HEK293 (cell line): ENCODE measurements around the gene CEP85L.

Experiments used
- CTCF ChIA-PET: fragments of 350-600 bp; formaldehyde crosslinking; extraction: SDS; loops from one replicate; lab custom pipeline; 2021; ENCODE audit warnings: antibody characterized with exemption; lab: Yijun Ruan, JAX
- POLR2A ChIA-PET: fragments of 300-600 bp; formaldehyde crosslinking; extraction: SDS; loops from one replicate; lab custom pipeline; 2020; ENCODE audit warnings: antibody characterized with exemption, inconsistent platforms; lab: Yijun Ruan, JAX
- H3K27ac ChIP-seq: fragments of 200-500 bp; sonication (Bioruptor generic); 2 replicates; pipeline ENCODE4 v1.5.1; 2014; ENCODE audit warnings: low read depth, low read length, control low read depth, inconsistent platforms; ENCODE audit errors: extremely low read depth
- H3K36me3 ChIP-seq, 2 experiments: fragments of 200-500 bp in 1 of 2; sonication (Bioruptor generic) in 1 of 2; 1 replicate in 1 of 2; 2 replicates in 1 of 2; pipeline ENCODE4 v1.5.1; 2014 to 2017; ENCODE audit warnings: inconsistent platforms in 2 of 2, low read length in 2 of 2; ENCODE audit not compliant: control insufficient read depth in 2 of 2, insufficient read depth in 1 of 2
- H3K4me1 ChIP-seq: fragments of 200-500 bp; sonication (Bioruptor generic); 2 replicates; pipeline ENCODE4 v1.5.1; 2014; ENCODE audit warnings: mild to moderate bottlenecking, low read length, inconsistent platforms; ENCODE audit not compliant: control insufficient read depth, insufficient read depth
- H3K4me3 ChIP-seq: 2 replicates; pipeline ENCODE4 v1.5.1; 2011; ENCODE audit warnings: low read depth, mild to moderate bottlenecking, control low read depth, low read length, moderate library complexity
- H3K9me3 ChIP-seq: fragments of 200-500 bp; sonication (Bioruptor generic); 2 replicates; pipeline ENCODE4 v1.5.1; 2014; ENCODE audit warnings: low read depth, low read length, inconsistent platforms; ENCODE audit not compliant: control insufficient read depth, insufficient read depth
- KLF7 ChIP-seq: fragments of 450-650 bp; formaldehyde crosslinking; IDR thresholded peaks from 2 replicates; pipeline ENCODE4 v1.5.1; 2016; ENCODE audit warnings: missing biosample characterization, missing genetic modification characterization, borderline replicate concordance
- PRDM10 ChIP-seq: fragments of 450-650 bp; formaldehyde crosslinking; IDR thresholded peaks from 2 replicates; pipeline ENCODE4 v1.5.1; 2016; ENCODE audit warnings: missing biosample characterization, missing genetic modification characterization
- PRDM2 ChIP-seq: fragments of 450-650 bp; formaldehyde crosslinking; IDR thresholded peaks from 2 replicates; pipeline ENCODE4 v1.5.1; 2016; ENCODE audit warnings: missing biosample characterization, missing genetic modification characterization, borderline replicate concordance
- ZFP3 ChIP-seq: fragments of 450-650 bp; formaldehyde crosslinking; IDR thresholded peaks from 2 replicates; pipeline ENCODE4 v1.5.1; 2016; ENCODE audit warnings: low read depth, missing biosample characterization, missing genetic modification characterization
- ZNF121 ChIP-seq: fragments of 450-650 bp; formaldehyde crosslinking; IDR thresholded peaks from 2 replicates; pipeline ENCODE4 v1.5.1; 2016; ENCODE audit warnings: missing biosample characterization, missing genetic modification characterization
- ZNF2 ChIP-seq: fragments of 450-650 bp; formaldehyde crosslinking; IDR thresholded peaks from 2 replicates; pipeline ENCODE4 v1.5.1; 2016; ENCODE audit warnings: missing biosample characterization, missing genetic modification characterization
- ZNF223 ChIP-seq: fragments of 450-650 bp; formaldehyde crosslinking; IDR thresholded peaks from 2 replicates; pipeline ENCODE4 v1.5.1; 2016; ENCODE audit warnings: missing biosample characterization, missing genetic modification characterization
- ZNF350 ChIP-seq: fragments of 450-650 bp; formaldehyde crosslinking; IDR thresholded peaks from 2 replicates; pipeline ENCODE4 v1.5.0; 2017; ENCODE audit warnings: missing biosample characterization, mild to moderate bottlenecking, missing genetic modification characterization
- ZNF362 ChIP-seq: fragments of 450-650 bp; formaldehyde crosslinking; IDR thresholded peaks from 2 replicates; pipeline ENCODE4 v1.5.1; 2016; ENCODE audit warnings: missing biosample characterization, missing genetic modification characterization
- ZNF416 ChIP-seq: fragments of 450-650 bp; formaldehyde crosslinking; IDR thresholded peaks from 2 replicates; pipeline ENCODE4 v1.5.1; 2016; ENCODE audit warnings: missing biosample characterization, missing genetic modification characterization
- ZNF426 ChIP-seq: fragments of 450-650 bp; formaldehyde crosslinking; IDR thresholded peaks from 2 replicates; pipeline ENCODE4 v1.5.1; 2017; ENCODE audit warnings: missing biosample characterization, missing genetic modification characterization, mild to moderate bottlenecking, inconsistent platforms, moderate library complexity
- ZNF558 ChIP-seq: fragments of 450-650 bp; formaldehyde crosslinking; IDR thresholded peaks from 2 replicates; pipeline ENCODE4 v1.5.1; 2016; ENCODE audit warnings: missing biosample characterization, missing genetic modification characterization
- ZNF623 ChIP-seq: fragments of 450-650 bp; formaldehyde crosslinking; IDR thresholded peaks from 2 replicates; pipeline ENCODE4 v1.5.1; 2016; ENCODE audit warnings: missing biosample characterization, missing genetic modification characterization
- ZNF776 ChIP-seq: fragments of 450-650 bp; formaldehyde crosslinking; IDR thresholded peaks from 2 replicates; pipeline ENCODE4 v1.5.0; 2017; ENCODE audit warnings: missing biosample characterization, missing genetic modification characterization, borderline replicate concordance
- TF ChIP-seq, protein P1 (sequence below): sonication (generic); formaldehyde crosslinking; IDR thresholded peaks from 2 replicates; pipeline ENCODE4 v1.8.1; 2022; ENCODE audit warnings: mild to moderate bottlenecking, moderate library complexity, missing genetic modification reagents
- TF ChIP-seq, protein P2 (sequence below): fragments of 450-650 bp; formaldehyde crosslinking; IDR thresholded peaks from 2 replicates; pipeline ENCODE4 v1.5.1; 2016; ENCODE audit warnings: missing biosample characterization, missing genetic modification characterization
- TF ChIP-seq, protein P3 (sequence below): fragments of 450-650 bp; formaldehyde crosslinking; IDR thresholded peaks from 2 replicates; pipeline ENCODE4 v1.5.1; 2016; ENCODE audit warnings: missing biosample characterization, missing genetic modification characterization, borderline replicate concordance

The CEP85L gene

DNA sequence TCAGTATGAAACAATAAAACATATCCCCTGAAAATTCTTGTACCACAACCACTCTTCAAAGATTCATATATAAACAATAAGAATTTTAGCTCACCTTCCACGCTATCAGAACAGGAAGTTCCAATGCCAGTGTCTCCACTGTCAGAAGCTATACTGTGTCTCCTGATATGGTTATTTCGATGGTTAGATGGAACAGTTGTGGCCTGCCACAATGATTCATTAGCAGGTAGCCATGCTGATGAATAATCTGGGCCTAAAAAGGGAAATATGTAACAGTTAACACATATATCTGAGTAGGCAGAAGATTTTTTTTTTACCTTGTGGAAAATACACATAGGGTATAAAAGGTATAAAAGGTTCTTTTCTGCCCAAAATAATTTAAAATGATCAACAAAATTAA lies 19.0 kb downstream of the CEP85L start:
- no peak for TF ChIP-seq ZNF2
- TF ChIP-seq PRDM10 (tag by site-specific recombination), result no peak
- no peak for TF ChIP-seq ZNF776 (tag by site-specific recombination)
- no peak for TF ChIP-seq ZNF426 (tag by site-specific recombination)
- no peak for TF ChIP-seq ZNF121
- TF ChIP-seq PRDM2, result no peak
- TF ChIP-seq KLF7 (tag by site-specific recombination), result no peak
- no peak for TF ChIP-seq ZNF223
- TF ChIP-seq, protein P1, sequence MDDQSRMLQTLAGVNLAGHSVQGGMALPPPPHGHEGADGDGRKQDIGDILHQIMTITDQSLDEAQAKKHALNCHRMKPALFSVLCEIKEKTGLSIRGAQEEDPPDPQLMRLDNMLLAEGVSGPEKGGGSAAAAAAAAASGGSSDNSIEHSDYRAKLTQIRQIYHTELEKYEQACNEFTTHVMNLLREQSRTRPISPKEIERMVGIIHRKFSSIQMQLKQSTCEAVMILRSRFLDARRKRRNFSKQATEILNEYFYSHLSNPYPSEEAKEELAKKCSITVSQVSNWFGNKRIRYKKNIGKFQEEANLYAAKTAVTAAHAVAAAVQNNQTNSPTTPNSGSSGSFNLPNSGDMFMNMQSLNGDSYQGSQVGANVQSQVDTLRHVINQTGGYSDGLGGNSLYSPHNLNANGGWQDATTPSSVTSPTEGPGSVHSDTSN (CRISPR knock-in tag), result no peak
- TF ChIP-seq ZNF350 (tag by site-specific recombination), result no peak
- TF ChIP-seq ZFP3, result no peak
- TF ChIP-seq, protein P2, sequence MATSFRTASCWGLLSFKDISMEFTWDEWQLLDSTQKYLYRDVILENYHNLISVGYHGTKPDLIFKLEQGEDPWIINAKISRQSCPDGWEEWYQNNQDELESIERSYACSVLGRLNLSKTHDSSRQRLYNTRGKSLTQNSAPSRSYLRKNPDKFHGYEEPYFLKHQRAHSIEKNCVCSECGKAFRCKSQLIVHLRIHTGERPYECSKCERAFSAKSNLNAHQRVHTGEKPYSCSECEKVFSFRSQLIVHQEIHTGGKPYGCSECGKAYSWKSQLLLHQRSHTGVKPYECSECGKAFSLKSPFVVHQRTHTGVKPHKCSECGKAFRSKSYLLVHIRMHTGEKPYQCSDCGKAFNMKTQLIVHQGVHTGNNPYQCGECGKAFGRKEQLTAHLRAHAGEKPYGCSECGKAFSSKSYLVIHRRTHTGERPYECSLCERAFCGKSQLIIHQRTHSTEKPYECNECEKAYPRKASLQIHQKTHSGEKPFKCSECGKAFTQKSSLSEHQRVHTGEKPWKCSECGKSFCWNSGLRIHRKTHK (tag by site-specific recombination), result no peak
- TF ChIP-seq, all 188 proteins: peak for 0
- Histone ChIP-seq H3K36me3 (peaks cover 0 to 16% of the 10 kb centered on the region in 2 experiments; a peak in 2 of 3 replicates), H3K27ac (no peak overlapping the region), H3K9me3 (no peaks in the 10 kb centered on the region), H3K4me3 (no peak overlapping the region), H3K4me1 (no peaks in the 10 kb centered on the region)
- CTCF ChIA-PET, result interaction anchor here (0.6 to 2.4 kb wide), 3 partner anchors 12 to 478 kb away, joined by 3 to 5 read pairs (median 3); no protein-coding TSS in a partner anchor
- POLR2A ChIA-PET, result no interaction called here

DNA sequence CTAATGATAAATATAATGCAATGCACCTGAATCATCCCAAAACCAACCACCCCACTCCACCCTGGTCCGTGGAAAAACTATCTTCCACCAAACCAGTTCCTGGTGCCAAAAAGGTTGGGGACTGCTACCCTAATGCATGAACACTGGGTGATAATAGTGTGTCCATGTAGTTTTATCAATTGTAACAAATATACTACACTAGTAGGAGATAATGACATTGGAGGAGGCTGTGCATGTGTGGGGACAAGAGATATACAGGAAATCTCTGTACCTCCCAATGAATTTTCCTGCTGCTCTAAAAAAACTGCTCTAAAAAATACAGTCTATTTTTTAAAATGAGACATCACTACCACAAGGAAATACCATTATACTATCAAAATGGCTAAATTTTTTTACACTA lies 20.5 kb downstream of the CEP85L start:
- H3K4me3 ChIP-seq, result no peak overlapping the region
- no peak overlapping the region for H3K27ac ChIP-seq
- ChIA-PET POLR2A (no interaction called here), CTCF (interaction anchor here (0.7 kb wide), 1 partner anchor 13 kb away, joined by 3 read pairs; no protein-coding TSS in a partner anchor)
- H3K36me3 ChIP-seq, result peaks cover 0 to 16% of the 10 kb centered on the region in 2 experiments; a peak in 2 of 3 replicates
- no peaks in the 10 kb centered on the region for H3K4me1 ChIP-seq
- no peaks in the 10 kb centered on the region for H3K9me3 ChIP-seq
- TF ChIP-seq, protein P3, sequence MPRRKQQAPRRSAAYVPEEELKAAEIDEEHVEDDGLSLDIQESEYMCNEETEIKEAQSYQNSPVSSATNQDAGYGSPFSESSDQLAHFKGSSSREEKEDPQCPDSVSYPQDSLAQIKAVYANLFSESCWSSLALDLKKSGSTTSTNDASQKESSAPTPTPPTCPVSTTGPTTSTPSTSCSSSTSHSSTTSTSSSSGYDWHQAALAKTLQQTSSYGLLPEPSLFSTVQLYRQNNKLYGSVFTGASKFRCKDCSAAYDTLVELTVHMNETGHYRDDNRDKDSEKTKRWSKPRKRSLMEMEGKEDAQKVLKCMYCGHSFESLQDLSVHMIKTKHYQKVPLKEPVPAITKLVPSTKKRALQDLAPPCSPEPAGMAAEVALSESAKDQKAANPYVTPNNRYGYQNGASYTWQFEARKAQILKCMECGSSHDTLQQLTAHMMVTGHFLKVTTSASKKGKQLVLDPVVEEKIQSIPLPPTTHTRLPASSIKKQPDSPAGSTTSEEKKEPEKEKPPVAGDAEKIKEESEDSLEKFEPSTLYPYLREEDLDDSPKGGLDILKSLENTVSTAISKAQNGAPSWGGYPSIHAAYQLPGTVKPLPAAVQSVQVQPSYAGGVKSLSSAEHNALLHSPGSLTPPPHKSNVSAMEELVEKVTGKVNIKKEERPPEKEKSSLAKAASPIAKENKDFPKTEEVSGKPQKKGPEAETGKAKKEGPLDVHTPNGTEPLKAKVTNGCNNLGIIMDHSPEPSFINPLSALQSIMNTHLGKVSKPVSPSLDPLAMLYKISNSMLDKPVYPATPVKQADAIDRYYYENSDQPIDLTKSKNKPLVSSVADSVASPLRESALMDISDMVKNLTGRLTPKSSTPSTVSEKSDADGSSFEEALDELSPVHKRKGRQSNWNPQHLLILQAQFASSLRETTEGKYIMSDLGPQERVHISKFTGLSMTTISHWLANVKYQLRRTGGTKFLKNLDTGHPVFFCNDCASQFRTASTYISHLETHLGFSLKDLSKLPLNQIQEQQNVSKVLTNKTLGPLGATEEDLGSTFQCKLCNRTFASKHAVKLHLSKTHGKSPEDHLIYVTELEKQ (tag by site-specific recombination), result no peak
- TF ChIP-seq ZNF416 (tag by site-specific recombination), result no peak
- TF ChIP-seq ZNF623 (tag by site-specific recombination), result no peak
- TF ChIP-seq ZNF558 (tag by site-specific recombination), result no peak
- no peak for TF ChIP-seq ZNF362 (tag by site-specific recombination)
